ENCODE results near the gene MATR3.

The MATR3 gene

GRCh38 chr5:139272471-139273321, 20.8 kb upstream of the MATR3 start:
- no peak for DNase-seq

GRCh38 chr5:139273322-139273571, 20.3 kb upstream of the MATR3 start:
- no peak for DNase-seq

- peak; percentile 90 for DNase-seq
Measured at GRCh38 chr5:139273572-139274289, 19.8 kb upstream of the MATR3 start.

GRCh38 chr5:139275536-139275935, 18.0 kb upstream of the MATR3 start:
- DNase-seq = peak; percentile 60

- DNase-seq = peak; percentile 28
Measured at GRCh38 chr5:139275956-139276355, 17.6 kb upstream of the MATR3 start.

GRCh38 chr5:139276426-139276825, 17.1 kb upstream of the MATR3 start:
- DNase-seq = no peak

- peak; percentile 48 for DNase-seq
Measured at GRCh38 chr5:139277171-139277570, 16.4 kb upstream of the MATR3 start.

GRCh38 chr5:139278540-139279274, 14.8 kb upstream of the MATR3 start:
- DNase-seq = no peak

GRCh38 chr5:139282197-139282557, 11.4 kb upstream of the MATR3 start:
- no peak for DNase-seq

- DNase-seq = no peak
Measured at GRCh38 chr5:139283252-139284166, 10.0 kb upstream of the MATR3 start.

- no peak for DNase-seq
Measured at GRCh38 chr5:139284295-139284694, 9.2 kb upstream of the MATR3 start.

- peak; percentile 34 for DNase-seq
Measured at GRCh38 chr5:139285651-139286392, 7.7 kb upstream of the MATR3 start.

- DNase-seq = peak; percentile 42
Measured at GRCh38 chr5:139287890-139288635, 5.5 kb upstream of the MATR3 start.

- DNase-seq = no peak
Measured at GRCh38 chr5:139291051-139291450, 2.5 kb upstream of the MATR3 start.

- DNase-seq = no peak
Measured at GRCh38 chr5:139293202-139293506, 386 bp upstream of the MATR3 start.

GRCh38 chr5:139294374-139295165, 1.0 kb downstream of the MATR3 start:
- DNase-seq = peak; percentile 80

GRCh38 chr5:139295346-139296057, 2.0 kb downstream of the MATR3 start:
- peak; percentile 40 for DNase-seq

- DNase-seq = no peak
Measured at GRCh38 chr5:139296198-139296597, 2.7 kb downstream of the MATR3 start.

- no peak for DNase-seq
Measured at GRCh38 chr5:139296862-139297326, 3.4 kb downstream of the MATR3 start.
